B cell (primary cell): Measurements from ENCODE around the gene DMRTC1B.
"Not testable (repeated sequence)": the region's sequence is repeated elsewhere in the genome, so short reads cannot be mapped to it uniquely, and the experiment has no call there.

Experiments used
- CTCF ChIP-seq: fragments of 200-600 bp; IDR thresholded peaks from one replicate; pipeline ENCODE4 v1.8.0; 2022; ENCODE audit warnings: antibody characterized with exemption, mild to moderate bottlenecking
- EZH2 ChIP-seq: IDR thresholded peaks from 2 replicates; pipeline ENCODE4 v1.6.1; 2012; ENCODE audit warnings: borderline replicate concordance, low read depth, mild to moderate bottlenecking, moderate library complexity, low read length; ENCODE audit not compliant: insufficient read depth, poor library complexity, severe bottlenecking

- not testable (repeated sequence) for TF ChIP-seq CTCF, EZH2
These were observed 54.0 kb downstream of the DMRTC1B start for GRCh38 chrX:72830701-72831100.
